OCI-LY3 (cell line): ENCODE measurements around the gene COP1.

Source experiments
- EZH2phosphoT487 ChIP-seq: fragments of 200-600 bp; shearing (Covaris generic); IDR thresholded peaks from 2 replicates; pipeline ENCODE4 v1.6.1; 2018; ENCODE audit warnings: antibody characterized with exemption, mixed run types, low read depth
- TF ChIP-seq, protein P1 (sequence below): fragments of 200-600, 300-600 bp; sonication (generic); IDR thresholded peaks from 2 replicates; pipeline ENCODE4 v1.5.1; 2014; ENCODE audit warnings: antibody characterized with exemption, low read length, low read depth

DNA sequence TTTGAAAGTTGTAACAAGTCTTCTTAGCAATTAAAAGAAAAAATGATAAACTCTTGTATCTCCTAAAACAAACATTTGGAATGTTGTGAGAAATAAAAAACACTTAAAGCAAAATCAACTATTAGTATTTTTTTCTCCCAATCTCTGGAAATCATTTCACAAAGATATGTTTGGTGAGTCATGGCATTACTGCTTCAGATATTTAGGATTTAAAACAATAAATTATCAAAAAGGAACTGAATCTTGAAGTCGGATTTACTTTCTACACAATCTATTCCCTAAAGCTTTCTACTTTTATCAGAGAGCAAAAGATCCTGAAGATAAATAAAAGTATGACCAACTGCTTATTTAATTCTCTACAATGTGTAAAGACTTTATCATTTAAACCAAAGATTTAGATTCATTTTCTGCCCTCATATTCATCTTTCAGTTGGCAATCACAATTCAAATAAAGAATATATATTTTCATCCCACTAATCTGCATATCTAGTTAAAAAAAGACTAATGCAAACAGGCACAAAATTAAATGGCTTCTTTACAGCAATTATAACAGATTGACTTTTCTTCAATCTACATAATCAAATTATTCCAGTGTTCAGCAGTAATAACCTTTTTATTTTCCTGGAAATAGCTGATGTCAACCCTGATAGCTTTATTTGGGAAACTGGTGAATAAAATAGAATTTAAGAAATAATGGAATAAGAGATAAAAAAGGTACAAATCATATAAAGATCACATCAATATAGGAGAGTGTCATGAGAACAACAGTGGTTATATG, 230.0 kb downstream of the COP1 start:
- TF ChIP-seq, protein P1, sequence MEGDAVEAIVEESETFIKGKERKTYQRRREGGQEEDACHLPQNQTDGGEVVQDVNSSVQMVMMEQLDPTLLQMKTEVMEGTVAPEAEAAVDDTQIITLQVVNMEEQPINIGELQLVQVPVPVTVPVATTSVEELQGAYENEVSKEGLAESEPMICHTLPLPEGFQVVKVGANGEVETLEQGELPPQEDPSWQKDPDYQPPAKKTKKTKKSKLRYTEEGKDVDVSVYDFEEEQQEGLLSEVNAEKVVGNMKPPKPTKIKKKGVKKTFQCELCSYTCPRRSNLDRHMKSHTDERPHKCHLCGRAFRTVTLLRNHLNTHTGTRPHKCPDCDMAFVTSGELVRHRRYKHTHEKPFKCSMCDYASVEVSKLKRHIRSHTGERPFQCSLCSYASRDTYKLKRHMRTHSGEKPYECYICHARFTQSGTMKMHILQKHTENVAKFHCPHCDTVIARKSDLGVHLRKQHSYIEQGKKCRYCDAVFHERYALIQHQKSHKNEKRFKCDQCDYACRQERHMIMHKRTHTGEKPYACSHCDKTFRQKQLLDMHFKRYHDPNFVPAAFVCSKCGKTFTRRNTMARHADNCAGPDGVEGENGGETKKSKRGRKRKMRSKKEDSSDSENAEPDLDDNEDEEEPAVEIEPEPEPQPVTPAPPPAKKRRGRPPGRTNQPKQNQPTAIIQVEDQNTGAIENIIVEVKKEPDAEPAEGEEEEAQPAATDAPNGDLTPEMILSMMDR = no peak
- TF ChIP-seq EZH2phosphoT487 = no peak
